ENCODE measurements around the gene ADGRG2.

Gene ADGRG2

GRCh38 chrX:19065535-19065934 lies 56.7 kb downstream of the ADGRG2 start (continued):
- no peak for TF ChIP-seq ZSCAN30 (tag by site-specific recombination; IDR thresholded peaks at IDR 0.05)

DNA sequence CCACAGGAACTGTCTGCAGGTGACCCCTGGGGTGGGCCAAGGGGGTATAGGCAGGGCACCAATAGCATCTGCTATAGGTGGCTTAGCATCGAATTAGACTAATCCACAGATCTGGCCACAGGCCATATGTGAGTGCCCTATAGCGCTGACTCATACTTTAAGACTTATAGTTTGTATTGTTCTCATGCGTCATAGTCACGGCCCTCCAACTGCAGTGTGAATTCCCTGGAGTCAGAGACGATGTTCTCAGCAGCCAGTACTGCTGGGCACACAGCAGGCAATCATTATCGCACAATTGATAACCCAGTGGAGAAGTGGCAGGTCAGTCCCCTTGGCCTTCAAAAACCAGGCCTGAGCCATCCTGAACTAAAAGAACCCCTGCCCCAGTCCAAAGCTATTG lies 58.1 kb downstream of the ADGRG2 start:
- Histone ChIP-seq H3K27ac (ENCODE audit: extremely low read depth, low read depth, low read length) (no peak overlapping the region), H3K36me3 (ENCODE audit: control insufficient read depth in 2 of 2, insufficient read depth in 1 of 2, low read length in 2 of 2) (no peaks in the 10 kb centered on the region), H3K4me1 (ENCODE audit: control insufficient read depth, insufficient read depth, low read length) (no peaks in the 10 kb centered on the region), H3K9me3 (ENCODE audit: control insufficient read depth, insufficient read depth, low read depth, low read length) (no peaks in the 10 kb centered on the region), H3K4me3 (ENCODE audit: low read depth, low read length) (no peak overlapping the region)
- ChIA-PET CTCF (no interaction called here), POLR2A (no interaction called here)
- TF ChIP-seq ZNF843 (tag by site-specific recombination; IDR thresholded peaks at IDR 0.05) (no peak), ZNF37A (tag by site-specific recombination; IDR thresholded peaks at IDR 0.05) (no peak), ZNF26 (tag by site-specific recombination; IDR thresholded peaks at IDR 0.05) (no peak), SCRT2 (tag by site-specific recombination; IDR thresholded peaks at IDR 0.05) (no peak), ZNF629 (tag by site-specific recombination; IDR thresholded peaks at IDR 0.05) (peak; percentile 91), KLF7 (tag by site-specific recombination; IDR thresholded peaks at IDR 0.05; ENCODE audit: borderline replicate concordance) (no peak), ZNF423 (tag by site-specific recombination; IDR thresholded peaks at IDR 0.05) (no peak), ZNF10 (tag by site-specific recombination; IDR thresholded peaks at IDR 0.05) (0 out of 2 replicates have a peak, but pooled peaks have one; percentile 34), HIC1 (tag by site-specific recombination; IDR thresholded peaks at IDR 0.05) (peak; percentile 53; the same call in 1 of the 2 replicates), ZNF184 (tag by site-specific recombination; IDR thresholded peaks at IDR 0.05) (peak; percentile 26; the same call in 1 of the 2 replicates), ZNF416 (tag by site-specific recombination; IDR thresholded peaks at IDR 0.05) (no peak)
- TF ChIP-seq, protein P1, sequence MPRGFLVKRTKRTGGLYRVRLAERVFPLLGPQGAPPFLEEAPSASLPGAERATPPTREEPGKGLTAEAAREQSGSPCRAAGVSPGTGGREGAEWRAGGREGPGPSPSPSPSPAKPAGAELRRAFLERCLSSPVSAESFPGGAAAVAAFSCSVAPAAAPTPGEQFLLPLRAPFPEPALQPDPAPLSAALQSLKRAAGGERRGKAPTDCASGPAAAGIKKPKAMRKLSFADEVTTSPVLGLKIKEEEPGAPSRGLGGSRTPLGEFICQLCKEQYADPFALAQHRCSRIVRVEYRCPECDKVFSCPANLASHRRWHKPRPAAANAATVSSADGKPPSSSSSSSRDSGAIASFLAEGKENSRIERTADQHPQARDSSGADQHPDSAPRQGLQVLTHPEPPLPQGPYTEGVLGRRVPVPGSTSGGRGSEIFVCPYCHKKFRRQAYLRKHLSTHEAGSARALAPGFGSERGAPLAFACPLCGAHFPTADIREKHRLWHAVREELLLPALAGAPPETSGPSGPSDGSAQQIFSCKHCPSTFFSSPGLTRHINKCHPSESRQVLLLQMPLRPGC (tag by site-specific recombination; IDR thresholded peaks at IDR 0.05) = 0 out of 2 replicates have a peak, but pooled peaks have one; percentile 25

- Histone ChIP-seq H3K4me1 (ENCODE audit: control insufficient read depth, insufficient read depth, low read length) (no peaks in the 10 kb centered on the region), H3K9me3 (ENCODE audit: control insufficient read depth, insufficient read depth, low read depth, low read length) (no peaks in the 10 kb centered on the region), H3K4me3 (ENCODE audit: low read depth, low read length) (no peak overlapping the region), H3K36me3 (ENCODE audit: control insufficient read depth in 2 of 2, insufficient read depth in 1 of 2, low read length in 2 of 2) (no peaks in the 10 kb centered on the region), H3K27ac (ENCODE audit: extremely low read depth, low read depth, low read length) (no peak overlapping the region)
- POLR2A ChIA-PET = no interaction called here
- CTCF ChIA-PET = interaction anchor here (0.6 kb wide), 1 partner anchor 152 kb away, joined by 3 read pairs; no protein-coding TSS in a partner anchor
- no peak for TF ChIP-seq ZNF514 (tag by site-specific recombination; IDR thresholded peaks at IDR 0.05)
- TF ChIP-seq KLF7 (tag by site-specific recombination; IDR thresholded peaks at IDR 0.05; ENCODE audit: borderline replicate concordance) = no peak
- TF ChIP-seq ZBTB8A (tag by site-specific recombination; IDR thresholded peaks at IDR 0.05) = no peak
- no peak for TF ChIP-seq ZNF623 (tag by site-specific recombination; IDR thresholded peaks at IDR 0.05)
- TF ChIP-seq ZNF416 (tag by site-specific recombination; IDR thresholded peaks at IDR 0.05) = no peak
- TF ChIP-seq, protein P1 (tag by site-specific recombination; IDR thresholded peaks at IDR 0.05) = no peak
- no peak for TF ChIP-seq ZNF174 (tag by site-specific recombination; IDR thresholded peaks at IDR 0.05)
- no peak for TF ChIP-seq ZNF792 (tag by site-specific recombination; IDR thresholded peaks at IDR 0.05)
- TF ChIP-seq EGR2 (tag by site-specific recombination; IDR thresholded peaks at IDR 0.05; ENCODE audit: low read depth) = no peak
- no peak for TF ChIP-seq HOXA7 (CRISPR knock-in tag; IDR thresholded peaks at IDR 0.05; ENCODE audit: borderline replicate concordance)
- no peak for TF ChIP-seq ZNF10 (tag by site-specific recombination; IDR thresholded peaks at IDR 0.05)
- TF ChIP-seq ZNF704 (tag by site-specific recombination; IDR thresholded peaks at IDR 0.05) = no peak
- TF ChIP-seq RBAK (tag by site-specific recombination; IDR thresholded peaks at IDR 0.05) = no peak
- TF ChIP-seq ZNF76 (tag by site-specific recombination; IDR thresholded peaks at IDR 0.05; ENCODE audit: borderline replicate concordance, low read depth) = no peak
- TF ChIP-seq, protein P2, sequence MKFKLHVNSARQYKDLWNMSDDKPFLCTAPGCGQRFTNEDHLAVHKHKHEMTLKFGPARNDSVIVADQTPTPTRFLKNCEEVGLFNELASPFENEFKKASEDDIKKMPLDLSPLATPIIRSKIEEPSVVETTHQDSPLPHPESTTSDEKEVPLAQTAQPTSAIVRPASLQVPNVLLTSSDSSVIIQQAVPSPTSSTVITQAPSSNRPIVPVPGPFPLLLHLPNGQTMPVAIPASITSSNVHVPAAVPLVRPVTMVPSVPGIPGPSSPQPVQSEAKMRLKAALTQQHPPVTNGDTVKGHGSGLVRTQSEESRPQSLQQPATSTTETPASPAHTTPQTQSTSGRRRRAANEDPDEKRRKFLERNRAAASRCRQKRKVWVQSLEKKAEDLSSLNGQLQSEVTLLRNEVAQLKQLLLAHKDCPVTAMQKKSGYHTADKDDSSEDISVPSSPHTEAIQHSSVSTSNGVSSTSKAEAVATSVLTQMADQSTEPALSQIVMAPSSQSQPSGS (tag by site-specific recombination; IDR thresholded peaks at IDR 0.05; ENCODE audit: low read depth) = no peak
Measured at GRCh38 chrX:19063030-19063429, 59.2 kb downstream of the ADGRG2 start.

Data from HEK293 (cell line).